Fibroblast of the aortic adventitia (primary cell): ENCODE measurements around the gene HOXD12. TPM values are rescaled to one million over a fixed set of nuclear protein-coding genes. Genes with fewer than 3 reads are reported as not detected.
A peak's percentile ranks its signal among the peaks of the same experiment; 100 is the strongest.

Experiments
- DNase-seq: peaks from one replicate; pipeline ENCODE4 v3.0.0-alpha.2; 2010; ENCODE audit warnings: low read depth
- H3K4me3 ChIP-seq: 2 replicates; pipeline ENCODE4 v1.5.1; 2011; ENCODE audit warnings: low read depth, mild to moderate bottlenecking, control low read depth, low read length, moderate library complexity
- total RNA-seq: library from RNA; depleted of rRNA; stranded (reverse); fragments of >200 nt; gene quantifications from 2 replicates; pipeline ENCODE4 v1.2.3, GENCODE V29; 2012; ENCODE audit warnings: low replicate concordance
- TF ChIP-seq, protein P1 (sequence below): IDR thresholded peaks from 2 replicates; pipeline ENCODE4 v1.5.1; 2011; ENCODE audit warnings: mild to moderate bottlenecking, low read length, control low read depth, inconsistent platforms; ENCODE audit not compliant: insufficient read depth

Gene HOXD12
- total RNA-seq, 1 donor = not detected

DNA sequence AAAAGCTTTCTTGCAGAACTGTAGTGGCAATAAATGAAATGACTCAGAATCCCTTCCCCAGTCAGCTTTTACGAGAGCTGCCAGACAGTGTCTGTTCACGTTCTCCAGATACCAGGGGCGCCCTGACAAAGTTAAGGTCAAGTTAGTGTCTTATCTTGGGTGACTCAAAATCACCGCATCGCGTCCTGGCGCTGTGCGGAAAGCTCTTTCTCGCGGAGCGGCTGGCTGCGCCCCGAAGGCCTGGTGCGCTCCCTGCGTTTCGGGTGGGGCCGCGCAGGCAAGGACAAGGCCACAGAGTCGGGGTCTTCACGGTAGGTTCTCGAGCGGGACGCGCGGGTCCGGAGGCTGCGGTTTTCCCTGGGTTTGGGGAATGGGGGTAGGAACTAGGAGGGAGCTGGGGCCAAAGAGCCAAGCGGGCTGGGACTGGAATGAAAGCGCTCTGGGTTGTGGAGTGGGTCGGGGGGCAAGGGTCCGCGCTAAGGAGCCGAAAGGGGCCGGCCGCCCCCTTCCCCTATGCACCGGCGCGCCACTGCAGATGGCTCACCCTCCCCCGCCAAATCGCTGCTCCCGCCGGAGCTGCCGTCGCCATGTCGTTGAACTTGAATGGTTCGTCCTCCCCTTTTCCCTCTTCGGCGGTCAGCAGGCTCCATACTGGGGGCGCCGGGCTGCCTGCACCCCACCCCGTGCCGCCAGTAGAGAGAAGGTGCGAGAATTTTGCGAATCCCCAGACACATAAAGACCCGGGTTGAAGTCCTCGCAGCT is 4.9 kb downstream of the HOXD12 start:
- TF ChIP-seq, protein P1, sequence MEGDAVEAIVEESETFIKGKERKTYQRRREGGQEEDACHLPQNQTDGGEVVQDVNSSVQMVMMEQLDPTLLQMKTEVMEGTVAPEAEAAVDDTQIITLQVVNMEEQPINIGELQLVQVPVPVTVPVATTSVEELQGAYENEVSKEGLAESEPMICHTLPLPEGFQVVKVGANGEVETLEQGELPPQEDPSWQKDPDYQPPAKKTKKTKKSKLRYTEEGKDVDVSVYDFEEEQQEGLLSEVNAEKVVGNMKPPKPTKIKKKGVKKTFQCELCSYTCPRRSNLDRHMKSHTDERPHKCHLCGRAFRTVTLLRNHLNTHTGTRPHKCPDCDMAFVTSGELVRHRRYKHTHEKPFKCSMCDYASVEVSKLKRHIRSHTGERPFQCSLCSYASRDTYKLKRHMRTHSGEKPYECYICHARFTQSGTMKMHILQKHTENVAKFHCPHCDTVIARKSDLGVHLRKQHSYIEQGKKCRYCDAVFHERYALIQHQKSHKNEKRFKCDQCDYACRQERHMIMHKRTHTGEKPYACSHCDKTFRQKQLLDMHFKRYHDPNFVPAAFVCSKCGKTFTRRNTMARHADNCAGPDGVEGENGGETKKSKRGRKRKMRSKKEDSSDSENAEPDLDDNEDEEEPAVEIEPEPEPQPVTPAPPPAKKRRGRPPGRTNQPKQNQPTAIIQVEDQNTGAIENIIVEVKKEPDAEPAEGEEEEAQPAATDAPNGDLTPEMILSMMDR = peak; percentile 1
- no peak for DNase-seq
- H3K4me3 ChIP-seq = no peak overlapping the region

DNA sequence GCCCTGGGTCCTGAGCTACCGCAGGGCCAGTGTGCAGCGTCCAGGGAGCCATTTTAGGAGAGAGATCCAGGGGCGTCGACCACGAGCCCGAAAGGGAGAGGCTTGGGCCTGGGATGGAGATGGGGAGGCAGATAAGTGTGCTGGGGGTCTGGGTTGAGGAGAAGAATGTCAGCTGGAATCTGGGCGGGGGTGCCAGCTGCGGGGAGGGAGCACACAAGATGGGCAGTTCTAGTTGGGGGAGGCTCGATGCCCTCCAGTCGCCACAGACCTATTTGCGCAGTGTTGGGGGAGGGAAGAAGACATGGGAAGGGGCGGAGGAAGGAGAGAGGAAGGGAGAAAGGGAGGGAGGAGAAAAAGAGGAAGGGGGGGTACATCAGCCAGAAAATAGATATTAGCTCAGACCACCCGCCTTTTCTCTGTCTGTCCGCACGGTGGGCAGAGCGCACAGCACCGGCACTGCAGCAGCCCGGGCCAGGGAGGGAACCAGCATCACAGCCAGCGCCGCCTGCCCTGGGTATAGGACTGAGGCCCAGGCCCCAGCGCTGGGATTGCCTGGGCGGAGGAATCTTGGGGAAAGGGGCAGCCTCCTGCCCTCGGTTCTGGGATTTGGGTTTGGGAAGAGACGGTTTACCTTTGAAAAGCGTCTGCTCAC is 5.6 kb downstream of the HOXD12 start:
- TF ChIP-seq, protein P1 = no peak
- no peak for DNase-seq
- H3K4me3 ChIP-seq = no peak overlapping the region

DNA sequence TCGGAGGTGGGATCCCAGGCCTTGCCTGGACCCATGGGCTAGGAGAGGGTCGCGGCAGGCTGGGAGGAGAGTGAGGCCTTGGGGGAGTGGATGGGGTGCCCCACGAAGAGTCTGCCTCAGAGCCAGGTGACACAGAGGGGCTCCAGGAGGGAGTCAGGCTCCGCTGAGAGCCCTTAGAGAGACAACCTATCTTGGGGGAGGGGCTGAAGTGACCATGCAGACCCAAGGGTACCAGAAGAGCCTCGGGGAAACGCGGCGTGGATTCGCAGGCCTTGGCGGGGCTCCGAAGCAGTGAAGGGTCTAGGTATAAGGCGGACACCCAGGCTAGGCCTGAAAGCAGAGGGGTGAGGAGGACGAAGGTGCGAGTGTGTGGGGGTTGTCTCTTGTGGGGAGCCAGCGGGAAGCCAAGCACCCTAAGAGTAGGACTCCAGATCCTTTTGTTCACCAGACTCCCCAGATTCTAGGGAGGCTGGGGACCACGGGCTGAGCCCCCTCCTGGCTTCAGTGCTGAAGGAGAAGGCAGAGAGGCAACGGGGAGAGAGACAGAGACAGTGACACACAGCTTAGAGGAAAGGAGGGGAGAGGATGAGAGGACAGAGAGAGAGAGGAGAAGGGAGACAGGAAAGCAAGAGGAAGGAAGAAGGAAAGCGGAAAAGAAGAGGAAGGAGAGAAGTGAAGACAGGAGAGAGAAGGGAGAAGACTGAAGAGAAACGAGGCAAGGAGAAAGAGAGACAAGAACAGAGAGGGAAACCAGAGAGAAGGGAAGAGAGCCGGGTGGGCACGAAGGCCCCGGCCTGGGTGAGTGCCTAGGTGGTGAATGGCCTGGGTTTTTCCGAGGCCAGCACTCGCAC is 6.4 kb downstream of the HOXD12 start:
- no peak overlapping the region for H3K4me3 ChIP-seq
- TF ChIP-seq, protein P1 = no peak
- no peak for DNase-seq

DNA sequence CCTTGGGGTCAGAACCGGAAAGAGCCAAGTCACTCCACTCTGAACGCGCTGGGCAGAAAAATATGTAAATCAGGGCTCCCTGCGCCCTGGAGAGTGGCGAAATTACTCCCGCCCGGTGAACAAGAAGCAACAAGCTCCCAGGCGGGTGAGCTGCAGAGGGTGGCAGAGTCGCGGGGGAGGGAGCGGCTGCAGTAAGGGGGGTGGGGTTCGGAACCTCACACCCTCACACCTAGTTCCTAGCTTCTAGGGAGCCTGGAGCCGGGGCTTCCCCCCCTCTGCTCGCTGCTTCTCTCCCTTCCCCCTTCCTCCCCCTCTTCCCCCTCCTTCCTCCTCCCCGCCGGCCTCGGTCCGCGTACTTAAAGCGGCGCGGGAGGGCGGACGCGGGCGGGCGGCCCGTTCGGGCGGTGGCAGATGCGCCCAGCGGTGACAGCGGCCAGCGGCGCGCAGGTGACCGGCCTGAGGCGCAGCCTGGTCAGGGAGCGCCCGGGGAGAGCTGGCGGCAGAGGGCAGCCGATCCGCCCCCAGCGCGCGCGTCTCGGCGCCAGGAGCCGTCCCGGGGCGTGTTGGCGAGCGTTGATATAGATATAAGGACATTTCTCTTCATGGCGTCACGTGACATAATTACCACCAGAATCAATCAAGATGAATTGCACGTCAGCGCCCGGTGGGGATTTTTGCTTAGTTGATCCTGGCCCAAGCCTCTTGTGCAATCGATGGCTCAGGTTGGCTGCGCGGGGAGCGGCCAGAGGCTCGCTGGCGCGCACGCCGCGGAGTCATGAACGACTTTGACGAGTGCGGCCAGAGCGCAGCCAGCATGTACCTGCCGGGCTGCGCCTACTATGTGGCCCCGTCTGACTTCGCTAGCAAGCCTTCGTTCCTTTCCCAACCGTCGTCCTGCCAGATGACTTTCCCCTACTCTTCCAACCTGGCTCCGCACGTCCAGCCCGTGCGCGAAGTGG is 7.3 kb downstream of the HOXD12 start, which contains the start of gene HOXD11:
Gene HOXD11 (plus strand): TSS at position 700 of the 959 bp plus-strand sequence. CDS start 76 bp downstream, at position 776.
- peak; percentile 28 for DNase-seq
- no peak within 1 kb of the TSS for H3K4me3 ChIP-seq
- TF ChIP-seq, protein P1 = no peak

DNA sequence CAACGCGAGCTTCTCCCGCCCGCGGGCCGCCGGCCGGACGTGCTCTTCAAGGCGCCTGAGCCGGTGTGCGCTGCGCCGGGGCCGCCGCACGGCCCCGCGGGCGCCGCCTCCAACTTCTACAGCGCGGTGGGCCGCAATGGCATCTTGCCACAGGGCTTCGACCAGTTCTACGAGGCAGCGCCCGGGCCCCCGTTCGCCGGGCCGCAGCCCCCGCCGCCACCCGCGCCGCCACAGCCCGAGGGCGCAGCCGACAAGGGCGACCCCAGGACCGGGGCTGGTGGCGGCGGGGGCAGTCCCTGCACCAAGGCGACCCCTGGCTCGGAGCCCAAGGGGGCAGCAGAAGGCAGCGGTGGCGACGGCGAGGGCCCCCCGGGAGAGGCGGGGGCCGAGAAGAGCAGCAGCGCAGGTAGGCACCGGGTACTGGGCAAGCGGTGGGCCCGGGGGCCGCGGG is 8.2 kb downstream of the HOXD12 start:
- H3K4me3 ChIP-seq = no peak overlapping the region
- TF ChIP-seq, protein P1 = no peak
- DNase-seq = no peak
